Endodermal cell (in vitro differentiated cells): ENCODE results near the gene SINHCAF. TPM values are rescaled to one million over a fixed set of nuclear protein-coding genes. Genes with fewer than 3 reads are reported as not detected.

Experiments used
- DNase-seq: peaks from one replicate; pipeline ENCODE4 v3.0.0-alpha.2; 2017
- H3K27ac ChIP-seq: 2 replicates; pipeline ENCODE4 v1.5.1; 2013; ENCODE audit warnings: mild to moderate bottlenecking, low read depth, low read length, moderate library complexity
- H3K27me3 ChIP-seq: 2 replicates; pipeline ENCODE4 v1.6.1; 2013; ENCODE audit warnings: mild to moderate bottlenecking, low read length, moderate library complexity; ENCODE audit not compliant: insufficient read depth, control insufficient read depth, poor library complexity, severe bottlenecking
- H3K36me3 ChIP-seq: 2 replicates; pipeline ENCODE4 v1.7.0; 2013; ENCODE audit warnings: mild to moderate bottlenecking, low read length, moderate library complexity; ENCODE audit not compliant: control insufficient read depth, insufficient read depth
- H3K4me1 ChIP-seq: one replicate; pipeline ENCODE4 v1.7.0; 2013; ENCODE audit warnings: low read length; ENCODE audit not compliant: control insufficient read depth, insufficient read depth
- H3K4me3 ChIP-seq: 2 replicates; pipeline ENCODE4 v1.5.1; 2013; ENCODE audit warnings: mild to moderate bottlenecking, low read length, moderate library complexity
- H3K9ac ChIP-seq: 2 replicates; pipeline ENCODE4 v1.6.1; 2013; ENCODE audit warnings: mild to moderate bottlenecking, low read length, moderate library complexity; ENCODE audit not compliant: poor library complexity, severe bottlenecking; ENCODE audit errors: extremely low read depth
- H3K9me3 ChIP-seq: 2 replicates; pipeline ENCODE4 v1.6.1; 2013; ENCODE audit warnings: mild to moderate bottlenecking, low read length, moderate library complexity; ENCODE audit not compliant: control insufficient read depth
- H3K27ac Mint-ChIP-seq: 2 replicates; pipeline ENCODE4 v1.8.0; 2020; ENCODE audit warnings: mixed read lengths
- H3K27me3 Mint-ChIP-seq: 2 replicates; pipeline ENCODE4 v1.8.0; 2021; ENCODE audit warnings: mild to moderate bottlenecking, mixed read lengths; ENCODE audit not compliant: insufficient read depth
- H3K36me3 Mint-ChIP-seq: 2 replicates; pipeline ENCODE4 v1.8.0; 2020; ENCODE audit warnings: low read depth, mixed read lengths
- H3K4me1 Mint-ChIP-seq: 2 replicates; pipeline ENCODE4 v1.8.0; 2020; ENCODE audit warnings: mixed read lengths
- H3K4me3 Mint-ChIP-seq: 2 replicates; pipeline ENCODE4 v1.8.0; 2020; ENCODE audit warnings: mild to moderate bottlenecking, moderate library complexity, mixed read lengths
- H3K9me3 Mint-ChIP-seq: 2 replicates; pipeline ENCODE4 v1.8.0; 2020; ENCODE audit warnings: mild to moderate bottlenecking, mixed read lengths
- WGBS, 2 experiments: methylation state at CpG; one replicate each; pipeline versions ENCODE4 v1.1.5 to v1.1.7; 2013; ENCODE audit warnings: missing lambda C conversion rate in 2 of 2, mixed read lengths in 1 of 2; ENCODE audit not compliant: insufficient coverage in 1 of 2, insufficient read length in 1 of 2; 5-methylcytosine and 5-hydroxymethylcytosine counted together
- total RNA-seq, 2 donors: library from RNA; stranded (reverse); fragmentation: NEBNext Ultra II Directional in 1 of 2; extraction: Animal tissue kit (Norgen Biotek cat#: 25700) in 1 of 2; gene quantifications; 2 replicates in 1 of 2; 3 replicates in 1 of 2; pipeline ENCODE4 v1.2.1, GENCODE V29; 2021
- TF ChIP-seq, protein P1 (sequence below): fragments of 200-600 bp; sonication (generic); conservative IDR thresholded peaks from 2 replicates; pipeline ENCODE4 v1.5.0; 2021; ENCODE audit warnings: antibody characterized with exemption, mild to moderate bottlenecking

SINHCAF gene
- total RNA-seq, 2 donors from 2014 or later = 323 to 779 TPM

- no peaks in the 10 kb centered on the region for H3K36me3 ChIP-seq
- WGBS, 2 experiments = 92 to 100% methylated on average over 2 of the region's 2 CpGs
- TF ChIP-seq, protein P1, sequence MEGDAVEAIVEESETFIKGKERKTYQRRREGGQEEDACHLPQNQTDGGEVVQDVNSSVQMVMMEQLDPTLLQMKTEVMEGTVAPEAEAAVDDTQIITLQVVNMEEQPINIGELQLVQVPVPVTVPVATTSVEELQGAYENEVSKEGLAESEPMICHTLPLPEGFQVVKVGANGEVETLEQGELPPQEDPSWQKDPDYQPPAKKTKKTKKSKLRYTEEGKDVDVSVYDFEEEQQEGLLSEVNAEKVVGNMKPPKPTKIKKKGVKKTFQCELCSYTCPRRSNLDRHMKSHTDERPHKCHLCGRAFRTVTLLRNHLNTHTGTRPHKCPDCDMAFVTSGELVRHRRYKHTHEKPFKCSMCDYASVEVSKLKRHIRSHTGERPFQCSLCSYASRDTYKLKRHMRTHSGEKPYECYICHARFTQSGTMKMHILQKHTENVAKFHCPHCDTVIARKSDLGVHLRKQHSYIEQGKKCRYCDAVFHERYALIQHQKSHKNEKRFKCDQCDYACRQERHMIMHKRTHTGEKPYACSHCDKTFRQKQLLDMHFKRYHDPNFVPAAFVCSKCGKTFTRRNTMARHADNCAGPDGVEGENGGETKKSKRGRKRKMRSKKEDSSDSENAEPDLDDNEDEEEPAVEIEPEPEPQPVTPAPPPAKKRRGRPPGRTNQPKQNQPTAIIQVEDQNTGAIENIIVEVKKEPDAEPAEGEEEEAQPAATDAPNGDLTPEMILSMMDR = no peak
- no peak overlapping the region for H3K4me3 Mint-ChIP-seq
- H3K27me3 ChIP-seq = no peaks in the 10 kb centered on the region
- peaks cover 19% of the 10 kb centered on the region for H3K4me1 Mint-ChIP-seq
- H3K4me3 ChIP-seq = no peak overlapping the region
- H3K9ac ChIP-seq = no peak overlapping the region
- DNase-seq = peak; percentile 28
- no peak overlapping the region for H3K27ac ChIP-seq
- no peaks in the 10 kb centered on the region for H3K36me3 Mint-ChIP-seq
- H3K27me3 Mint-ChIP-seq = no peaks in the 10 kb centered on the region
- no peak overlapping the region for H3K27ac Mint-ChIP-seq
- H3K9me3 ChIP-seq = no peaks in the 10 kb centered on the region
- H3K9me3 Mint-ChIP-seq = no peaks in the 10 kb centered on the region
- peaks cover 7% of the 10 kb centered on the region for H3K4me1 ChIP-seq
These were observed 64.2 kb downstream of the SINHCAF start for GRCh38 chr12:31261744-31262143.

DNA sequence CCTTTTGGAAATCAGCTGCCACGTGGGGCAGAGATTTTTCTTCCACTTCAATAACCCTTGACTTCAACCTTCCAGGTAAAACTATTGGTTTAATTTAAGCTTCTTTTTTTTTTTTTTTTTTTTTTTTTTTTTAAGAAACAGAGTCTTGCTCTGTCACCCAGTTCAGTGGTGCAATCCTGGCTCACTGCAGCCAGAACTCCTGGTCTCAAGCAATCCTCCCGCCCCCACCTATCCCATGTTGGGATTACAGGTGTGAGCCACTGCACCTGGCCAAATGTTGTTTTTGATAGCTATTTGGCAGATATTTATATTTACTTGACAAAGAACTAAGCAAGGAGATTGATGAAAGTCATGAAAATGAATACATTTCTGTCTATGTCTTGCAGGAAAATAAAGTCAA is 65.1 kb downstream of the SINHCAF start:
- Mint-ChIP-seq H3K36me3 (no peaks in the 10 kb centered on the region), H3K9me3 (no peaks in the 10 kb centered on the region), H3K27ac (peak overlapping the region; percentile 25), H3K4me3 (no peak overlapping the region), H3K4me1 (peaks cover 16% of the 10 kb centered on the region), H3K27me3 (no peaks in the 10 kb centered on the region)
- Histone ChIP-seq H3K9ac (no peak overlapping the region), H3K4me3 (no peak overlapping the region), H3K27ac (no peak overlapping the region), H3K9me3 (no peaks in the 10 kb centered on the region), H3K27me3 (no peaks in the 10 kb centered on the region), H3K36me3 (no peaks in the 10 kb centered on the region), H3K4me1 (peaks cover 5% of the 10 kb centered on the region)
- peak; percentile 48 for DNase-seq
- TF ChIP-seq, protein P1 = no peak
- WGBS, 2 experiments = 73% methylated on average over 2 of the region's 2 CpGs; no CpG with 5 or more reads in 1 of the 2 experiments

GRCh38 chr12:31259136-31259886 is 66.6 kb downstream of the SINHCAF start:
- Histone ChIP-seq H3K36me3 (no peaks in the 10 kb centered on the region), H3K27me3 (no peaks in the 10 kb centered on the region), H3K4me3 (no peak overlapping the region), H3K9ac (no peak overlapping the region), H3K9me3 (no peaks in the 10 kb centered on the region), H3K27ac (no peak overlapping the region), H3K4me1 (no peaks in the 10 kb centered on the region)
- Mint-ChIP-seq H3K4me1 (peaks cover 10% of the 10 kb centered on the region), H3K27ac (no peak overlapping the region), H3K36me3 (no peaks in the 10 kb centered on the region), H3K4me3 (no peak overlapping the region), H3K9me3 (no peaks in the 10 kb centered on the region), H3K27me3 (no peaks in the 10 kb centered on the region)
- TF ChIP-seq, protein P1 = no peak
- WGBS, 2 experiments = 96% methylated on average over 3 to 8 of the region's 8 CpGs
- peak; percentile 14 for DNase-seq
